ENCODE measurements around the gene LNPK. TPM values are rescaled to one million over a fixed set of nuclear protein-coding genes. Genes with fewer than 3 reads are reported as not detected.

The LNPK gene
- polyA plus RNA-seq, 1 donor, result 17.9 TPM

- Histone ChIP-seq H3K36me3 (ENCODE audit: control insufficient read depth, insufficient read depth, low read length) (no peaks in the 10 kb centered on the region), H3K9me3 (ENCODE audit: control insufficient read depth, low read depth, low read length) (no peaks in the 10 kb centered on the region), H3K27ac (ENCODE audit: low read length) (no peak overlapping the region), H3K27me3 (ENCODE audit: control insufficient read depth, insufficient read depth, low read length) (peaks cover 10% of the 10 kb centered on the region), H3K4me3 (ENCODE audit: low read length) (no peak overlapping the region), H3K4me1 (ENCODE audit: control insufficient read depth, insufficient read depth, low read length) (no peaks in the 10 kb centered on the region)
- DNase-seq, result no peak
- 46% methylated on average over 2 of the region's 7 CpGs for WGBS (ENCODE audit: insufficient coverage, low lambda C conversion rate)
Measured at GRCh38 chr2:175883586-175884194, 118.4 kb downstream of the LNPK start.

- H3K36me3 ChIP-seq (ENCODE audit: control insufficient read depth, insufficient read depth, low read length), result no peaks in the 10 kb centered on the region
- WGBS (ENCODE audit: insufficient coverage, low lambda C conversion rate), result 80% methylated on average over 1 of the region's 3 CpGs
Measured at GRCh38 chr2:175879679-175880078, 122.4 kb downstream of the LNPK start.

GRCh38 chr2:175877845-175878544 is 124.1 kb downstream of the LNPK start:
- no peaks in the 10 kb centered on the region for H3K4me1 ChIP-seq (ENCODE audit: control insufficient read depth, insufficient read depth, low read length)
- H3K36me3 ChIP-seq (ENCODE audit: control insufficient read depth, insufficient read depth, low read length), result no peaks in the 10 kb centered on the region
- no peak overlapping the region for H3K27ac ChIP-seq (ENCODE audit: low read length)
- 90% methylated on average over 2 of the region's 3 CpGs for WGBS (ENCODE audit: insufficient coverage, low lambda C conversion rate)
- H3K27me3 ChIP-seq (ENCODE audit: control insufficient read depth, insufficient read depth, low read length), result peaks cover 5% of the 10 kb centered on the region
- no peak overlapping the region for H3K4me3 ChIP-seq (ENCODE audit: low read length)
- H3K9me3 ChIP-seq (ENCODE audit: control insufficient read depth, low read depth, low read length), result no peaks in the 10 kb centered on the region
- no peak for DNase-seq

More at GRCh38 chr2:175879679-175880078, 122.4 kb downstream of the LNPK start:
- Histone ChIP-seq H3K9me3 (ENCODE audit: control insufficient read depth, low read depth, low read length) (no peaks in the 10 kb centered on the region), H3K27me3 (ENCODE audit: control insufficient read depth, insufficient read depth, low read length) (peaks cover 5% of the 10 kb centered on the region), H3K4me1 (ENCODE audit: control insufficient read depth, insufficient read depth, low read length) (no peaks in the 10 kb centered on the region), H3K27ac (ENCODE audit: low read length) (no peak overlapping the region), H3K4me3 (ENCODE audit: low read length) (no peak overlapping the region)
- no peak for DNase-seq

GRCh38 chr2:175874291-175874690 is 127.8 kb downstream of the LNPK start:
- Histone ChIP-seq H3K4me1 (ENCODE audit: control insufficient read depth, insufficient read depth, low read length) (no peaks in the 10 kb centered on the region), H3K4me3 (ENCODE audit: low read length) (no peak overlapping the region), H3K36me3 (ENCODE audit: control insufficient read depth, insufficient read depth, low read length) (no peaks in the 10 kb centered on the region), H3K9me3 (ENCODE audit: control insufficient read depth, low read depth, low read length) (no peaks in the 10 kb centered on the region), H3K27me3 (ENCODE audit: control insufficient read depth, insufficient read depth, low read length) (peaks cover 5% of the 10 kb centered on the region), H3K27ac (ENCODE audit: low read length) (no peak overlapping the region)
- WGBS (ENCODE audit: insufficient coverage, low lambda C conversion rate), result no CpG with 5 or more reads among the region's 3 CpGs
- DNase-seq, result no peak

Other genes starting within 250 kb of the LNPK start
- gene EVX2, start 81.7 kb upstream of the LNPK start, polyA plus RNA-seq, result not detected
- gene HOXD13, start 90.5 kb upstream of the LNPK start, polyA plus RNA-seq, result not detected
- gene HOXD12, start 97.5 kb upstream of the LNPK start, polyA plus RNA-seq, result not detected
- gene HOXD11, start 105.0 kb upstream of the LNPK start, polyA plus RNA-seq, result not detected
- 0.18 TPM for gene HOXD10, start 114.5 kb upstream of the LNPK start, polyA plus RNA-seq
- 0.88 TPM for gene HOXD9, start 120.5 kb upstream of the LNPK start, polyA plus RNA-seq
- 4.0 TPM for gene HOXD8, start 127.4 kb upstream of the LNPK start, polyA plus RNA-seq
- 4.9 TPM for gene HOXD4, start 149.3 kb upstream of the LNPK start, polyA plus RNA-seq
- 3.9 TPM for gene HOXD3, start 155.0 kb upstream of the LNPK start, polyA plus RNA-seq
- 2.6 TPM for gene HOXD1, start 186.4 kb upstream of the LNPK start, polyA plus RNA-seq